ENCODE measurements around the gene ECPAS. TPM values are rescaled to one million over a fixed set of nuclear protein-coding genes. Genes with fewer than 3 reads are reported as not detected.

The ECPAS gene
- polyA plus RNA-seq, 1 donor (not counting 4 experiments of a cell fraction or from before 2014, with no cell fraction given): 53.5 TPM

GRCh38 chr9:111483439-111483857 is 735 bp downstream of the ECPAS start:
- dilution Hi-C loops (cut with MboI; ENCODE audit: extremely low pct_ligation_motif_present, low sequenced_read_pairs): no loop called here
- Histone ChIP-seq H3K27me3 (ENCODE audit: control insufficient read depth, extremely low read depth, insufficient read depth, low read length) (no peaks in the 10 kb centered on the region), H2AFZ (ENCODE audit: control insufficient read depth, low read length) (no peak overlapping the region), H3K9ac (ENCODE audit: control insufficient read depth, extremely low read depth, insufficient read depth, low read length) (peak overlapping the region; percentile 94), H3K9me1 (ENCODE audit: control insufficient read depth, extremely low read depth, insufficient read depth, low read length) (no peaks in the 10 kb centered on the region), H4K20me1 (ENCODE audit: control insufficient read depth, extremely low read depth, insufficient read depth, low read length) (peaks cover 6% of the 10 kb centered on the region), H3K4me2 (ENCODE audit: control insufficient read depth, extremely low read depth, insufficient read depth, low read depth, low read length) (no peak overlapping the region), H3K4me1 (ENCODE audit: control insufficient read depth, extremely low read depth, insufficient read depth, low read length) (peaks cover 8% of the 10 kb centered on the region), H3K9me3 (ENCODE audit: control insufficient read depth, low read depth, low read length) (no peaks in the 10 kb centered on the region), H3K4me3 (ENCODE audit: control insufficient read depth in 2 of 3, extremely low read depth in 1 of 3, insufficient read depth in 2 of 3, low read depth in 1 of 3, low read length in 3 of 3) (peak overlapping the region in 2 of 3 experiments; percentile 57 to 93), H3K27ac (ENCODE audit: control insufficient read depth, insufficient read depth, low read length) (peak overlapping the region; percentile 86), H3K79me2 (ENCODE audit: control insufficient read depth, insufficient read depth, low read length) (peaks cover 49% of the 10 kb centered on the region), H3K36me3 (ENCODE audit: control insufficient read depth in 2 of 2, extremely low read depth in 1 of 2, insufficient read depth in 2 of 2, low read length in 2 of 2) (no peaks in the 10 kb centered on the region)
- TF ChIP-seq CTCF (optimal IDR thresholded peaks at IDR 0.05 in 1 of 3, IDR thresholded peaks at IDR 0.05 in 1 of 3, conservative IDR thresholded peaks at IDR 0.05 in 1 of 3; ENCODE audit: extremely low read depth in 1 of 3, insufficient read depth in 2 of 3, low read length in 3 of 3) (no peak), EZH2 (IDR thresholded peaks at IDR 0.05; ENCODE audit: low read length) (no peak)
- no peak for FAIRE-seq
- DNase-seq (ENCODE audit: low read depth, low spot score): no peak

GRCh38 chr9:111482694-111483438 is 1.3 kb downstream of the ECPAS start:
- Histone ChIP-seq H3K9me1 (ENCODE audit: control insufficient read depth, extremely low read depth, insufficient read depth, low read length) (no peaks in the 10 kb centered on the region), H3K4me2 (ENCODE audit: control insufficient read depth, extremely low read depth, insufficient read depth, low read depth, low read length) (peak overlapping the region; percentile 89), H3K4me1 (ENCODE audit: control insufficient read depth, extremely low read depth, insufficient read depth, low read length) (peaks cover 8% of the 10 kb centered on the region), H3K9ac (ENCODE audit: control insufficient read depth, extremely low read depth, insufficient read depth, low read length) (peak overlapping the region; percentile 94), H2AFZ (ENCODE audit: control insufficient read depth, low read length) (peak overlapping the region; percentile 87), H3K27me3 (ENCODE audit: control insufficient read depth, extremely low read depth, insufficient read depth, low read length) (no peaks in the 10 kb centered on the region), H3K4me3 (ENCODE audit: control insufficient read depth in 2 of 3, extremely low read depth in 1 of 3, insufficient read depth in 2 of 3, low read depth in 1 of 3, low read length in 3 of 3) (peak overlapping the region; percentile 68 to 93 (median 92)), H3K79me2 (ENCODE audit: control insufficient read depth, insufficient read depth, low read length) (peaks cover 55% of the 10 kb centered on the region), H3K36me3 (ENCODE audit: control insufficient read depth in 2 of 2, extremely low read depth in 1 of 2, insufficient read depth in 2 of 2, low read length in 2 of 2) (no peaks in the 10 kb centered on the region), H3K27ac (ENCODE audit: control insufficient read depth, insufficient read depth, low read length) (peak overlapping the region; percentile 86), H4K20me1 (ENCODE audit: control insufficient read depth, extremely low read depth, insufficient read depth, low read length) (peaks cover 6% of the 10 kb centered on the region), H3K9me3 (ENCODE audit: control insufficient read depth, low read depth, low read length) (no peaks in the 10 kb centered on the region)
- DNase-seq (ENCODE audit: low read depth, low spot score) (no peak), FAIRE-seq (no peak)
- TF ChIP-seq CTCF (optimal IDR thresholded peaks at IDR 0.05 in 1 of 3, IDR thresholded peaks at IDR 0.05 in 1 of 3, conservative IDR thresholded peaks at IDR 0.05 in 1 of 3; ENCODE audit: extremely low read depth in 1 of 3, insufficient read depth in 2 of 3, low read length in 3 of 3) (no peak), EZH2 (IDR thresholded peaks at IDR 0.05; ENCODE audit: low read length) (no peak)
- dilution Hi-C loops (cut with MboI; ENCODE audit: extremely low pct_ligation_motif_present, low sequenced_read_pairs): no loop called here
